HEK293 (cell line): ENCODE data around the gene GPR83.

Experiments
- CTCF ChIA-PET: fragments of 350-600 bp; formaldehyde crosslinking; extraction: SDS; loops from one replicate; lab custom pipeline; 2021; ENCODE audit warnings: antibody characterized with exemption; lab: Yijun Ruan, JAX
- POLR2A ChIA-PET: fragments of 300-600 bp; formaldehyde crosslinking; extraction: SDS; loops from one replicate; lab custom pipeline; 2020; ENCODE audit warnings: antibody characterized with exemption, inconsistent platforms; lab: Yijun Ruan, JAX
- H3K27ac ChIP-seq: fragments of 200-500 bp; sonication (Bioruptor generic); 2 replicates; pipeline ENCODE4 v1.5.1; 2014; ENCODE audit warnings: low read depth, low read length, control low read depth, inconsistent platforms; ENCODE audit errors: extremely low read depth
- H3K36me3 ChIP-seq, 2 experiments: fragments of 200-500 bp in 1 of 2; sonication (Bioruptor generic) in 1 of 2; 1 replicate in 1 of 2; 2 replicates in 1 of 2; pipeline ENCODE4 v1.5.1; 2014 to 2017; ENCODE audit warnings: inconsistent platforms in 2 of 2, low read length in 2 of 2; ENCODE audit not compliant: control insufficient read depth in 2 of 2, insufficient read depth in 1 of 2
- H3K4me1 ChIP-seq: fragments of 200-500 bp; sonication (Bioruptor generic); 2 replicates; pipeline ENCODE4 v1.5.1; 2014; ENCODE audit warnings: mild to moderate bottlenecking, low read length, inconsistent platforms; ENCODE audit not compliant: control insufficient read depth, insufficient read depth
- H3K4me3 ChIP-seq: 2 replicates; pipeline ENCODE4 v1.5.1; 2011; ENCODE audit warnings: low read depth, mild to moderate bottlenecking, control low read depth, low read length, moderate library complexity
- H3K9me3 ChIP-seq: fragments of 200-500 bp; sonication (Bioruptor generic); 2 replicates; pipeline ENCODE4 v1.5.1; 2014; ENCODE audit warnings: low read depth, low read length, inconsistent platforms; ENCODE audit not compliant: control insufficient read depth, insufficient read depth
- CTCF ChIP-seq: fragments of 450-650 bp; formaldehyde crosslinking; IDR thresholded peaks from 2 replicates; pipeline ENCODE4 v1.5.1; 2016; ENCODE audit warnings: missing biosample characterization, missing genetic modification characterization
- GLI2 ChIP-seq: fragments of 450-650 bp; formaldehyde crosslinking; IDR thresholded peaks from 2 replicates; pipeline ENCODE4; 2017; ENCODE audit warnings: missing biosample characterization, missing genetic modification characterization, low read depth, borderline replicate concordance
- INSM2 ChIP-seq: fragments of 450-650 bp; formaldehyde crosslinking; IDR thresholded peaks from 2 replicates; pipeline ENCODE4 v1.5.1; 2016; ENCODE audit warnings: missing biosample characterization, missing genetic modification characterization
- KLF7 ChIP-seq: fragments of 450-650 bp; formaldehyde crosslinking; IDR thresholded peaks from 2 replicates; pipeline ENCODE4 v1.5.1; 2016; ENCODE audit warnings: missing biosample characterization, missing genetic modification characterization, borderline replicate concordance
- RBAK ChIP-seq: fragments of 450-650 bp; formaldehyde crosslinking; IDR thresholded peaks from 2 replicates; pipeline ENCODE4 v1.5.1; 2016; ENCODE audit warnings: missing biosample characterization, missing genetic modification characterization
- ZBTB21 ChIP-seq: fragments of 450-650 bp; formaldehyde crosslinking; IDR thresholded peaks from 2 replicates; pipeline ENCODE4 v1.5.1; 2017; ENCODE audit warnings: missing biosample characterization, missing genetic modification characterization
- ZBTB6 ChIP-seq: fragments of 450-650 bp; formaldehyde crosslinking; IDR thresholded peaks from 2 replicates; pipeline ENCODE4 v1.5.1; 2017; ENCODE audit warnings: missing biosample characterization, missing genetic modification characterization
- ZNF140 ChIP-seq: fragments of 450-650 bp; formaldehyde crosslinking; IDR thresholded peaks from 2 replicates; pipeline ENCODE4 v1.5.1; 2016; ENCODE audit warnings: missing biosample characterization, missing genetic modification characterization
- ZNF148 ChIP-seq: fragments of 450-650 bp; formaldehyde crosslinking; IDR thresholded peaks from 2 replicates; pipeline ENCODE4 v1.5.0; 2017; ENCODE audit warnings: missing biosample characterization, missing genetic modification characterization, borderline replicate concordance
- ZNF175 ChIP-seq: fragments of 450-650 bp; formaldehyde crosslinking; IDR thresholded peaks from 2 replicates; pipeline ENCODE4 v1.5.1; 2016; ENCODE audit warnings: missing biosample characterization, missing genetic modification characterization
- ZNF2 ChIP-seq: fragments of 450-650 bp; formaldehyde crosslinking; IDR thresholded peaks from 2 replicates; pipeline ENCODE4 v1.5.1; 2016; ENCODE audit warnings: missing biosample characterization, missing genetic modification characterization
- ZNF426 ChIP-seq: fragments of 450-650 bp; formaldehyde crosslinking; IDR thresholded peaks from 2 replicates; pipeline ENCODE4 v1.5.1; 2017; ENCODE audit warnings: missing biosample characterization, missing genetic modification characterization, mild to moderate bottlenecking, inconsistent platforms, moderate library complexity
- ZNF514 ChIP-seq: fragments of 450-650 bp; formaldehyde crosslinking; IDR thresholded peaks from 2 replicates; pipeline ENCODE4 v1.5.1; 2016; ENCODE audit warnings: missing biosample characterization, missing genetic modification characterization
- ZNF621 ChIP-seq: fragments of 450-650 bp; formaldehyde crosslinking; IDR thresholded peaks from 2 replicates; pipeline ENCODE4 v1.5.1; 2017; ENCODE audit warnings: missing biosample characterization, missing genetic modification characterization
- ZNF623 ChIP-seq: fragments of 450-650 bp; formaldehyde crosslinking; IDR thresholded peaks from 2 replicates; pipeline ENCODE4 v1.5.1; 2016; ENCODE audit warnings: missing biosample characterization, missing genetic modification characterization
- ZNF660 ChIP-seq: fragments of 450-650 bp; IDR thresholded peaks from 2 replicates; pipeline ENCODE4 v1.5.1; 2018; ENCODE audit warnings: missing biosample characterization, mild to moderate bottlenecking, missing genetic modification characterization
- ZNF792 ChIP-seq: fragments of 450-650 bp; formaldehyde crosslinking; IDR thresholded peaks from 2 replicates; pipeline ENCODE4 v1.5.1; 2016; ENCODE audit warnings: missing biosample characterization, missing genetic modification characterization
- ZSCAN23 ChIP-seq: fragments of 450-650 bp; formaldehyde crosslinking; IDR thresholded peaks from 2 replicates; pipeline ENCODE4 v1.5.1; 2016; ENCODE audit warnings: missing biosample characterization, missing genetic modification characterization
- ZSCAN4 ChIP-seq: fragments of 450-650 bp; formaldehyde crosslinking; IDR thresholded peaks from 2 replicates; pipeline ENCODE4 v1.5.1; 2017; ENCODE audit warnings: missing biosample characterization, missing genetic modification characterization
- TF ChIP-seq, protein P1 (sequence below): fragments of 450-650 bp; formaldehyde crosslinking; IDR thresholded peaks from 2 replicates; pipeline ENCODE4 v1.5.1; 2016; ENCODE audit warnings: missing biosample characterization, missing genetic modification characterization, low read depth
- TF ChIP-seq, protein P2 (sequence below): fragments of 450-650 bp; formaldehyde crosslinking; IDR thresholded peaks from 2 replicates; pipeline ENCODE4 v1.5.1; 2016; ENCODE audit warnings: missing biosample characterization, missing genetic modification characterization

Gene GPR83

DNA sequence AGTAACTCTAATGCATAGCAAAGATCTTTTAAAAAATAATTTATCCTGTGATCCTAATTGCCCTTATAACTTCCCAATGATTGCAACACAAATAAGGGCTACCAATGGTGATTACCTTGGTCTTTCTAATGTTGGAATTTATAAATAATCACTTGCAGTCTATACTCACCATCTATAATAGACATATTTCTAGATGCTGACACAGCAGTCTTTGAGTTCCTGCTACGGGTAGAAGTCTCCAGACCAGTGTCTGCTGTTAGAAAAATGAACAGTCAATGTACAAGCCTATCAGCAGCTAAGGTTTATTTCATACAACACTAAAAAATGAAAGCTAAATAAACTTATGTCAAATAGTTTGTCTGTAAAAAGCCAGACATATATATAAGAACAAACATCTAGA is 44.4 kb upstream of the GPR83 start (continued):
- no peak for TF ChIP-seq CTCF (tag by site-specific recombination)
- TF ChIP-seq ZNF148 = no peak
- TF ChIP-seq RBAK (tag by site-specific recombination) = no peak
- no peak for TF ChIP-seq ZNF140 (tag by site-specific recombination)

- H3K4me3 ChIP-seq = no peak overlapping the region
- ChIA-PET POLR2A (no interaction called here), CTCF (interaction anchor here (1.4 kb wide), 1 partner anchor 537 kb away, joined by 3 read pairs; no protein-coding TSS in a partner anchor)
- H3K27ac ChIP-seq = no peak overlapping the region
- no peaks in the 10 kb centered on the region for H3K9me3 ChIP-seq
- H3K4me1 ChIP-seq = no peaks in the 10 kb centered on the region
- TF ChIP-seq ZNF2 (tag by site-specific recombination) (no peak), ZNF514 (no peak), ZNF660 (tag by site-specific recombination) (no peak), ZNF792 (no peak), ZBTB6 (no peak)
- TF ChIP-seq, protein P1, sequence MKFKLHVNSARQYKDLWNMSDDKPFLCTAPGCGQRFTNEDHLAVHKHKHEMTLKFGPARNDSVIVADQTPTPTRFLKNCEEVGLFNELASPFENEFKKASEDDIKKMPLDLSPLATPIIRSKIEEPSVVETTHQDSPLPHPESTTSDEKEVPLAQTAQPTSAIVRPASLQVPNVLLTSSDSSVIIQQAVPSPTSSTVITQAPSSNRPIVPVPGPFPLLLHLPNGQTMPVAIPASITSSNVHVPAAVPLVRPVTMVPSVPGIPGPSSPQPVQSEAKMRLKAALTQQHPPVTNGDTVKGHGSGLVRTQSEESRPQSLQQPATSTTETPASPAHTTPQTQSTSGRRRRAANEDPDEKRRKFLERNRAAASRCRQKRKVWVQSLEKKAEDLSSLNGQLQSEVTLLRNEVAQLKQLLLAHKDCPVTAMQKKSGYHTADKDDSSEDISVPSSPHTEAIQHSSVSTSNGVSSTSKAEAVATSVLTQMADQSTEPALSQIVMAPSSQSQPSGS = no peak
- H3K36me3 ChIP-seq = peaks cover 23 to 76% of the 10 kb centered on the region in 2 experiments
These were observed 31.8 kb upstream of the GPR83 start for GRCh38 chr11:94433049-94433448.

GRCh38 chr11:94424662-94425061 is 23.4 kb upstream of the GPR83 start:
- CTCF ChIA-PET = interaction anchor here (1.3 kb wide), 1 partner anchor 529 kb away, joined by 7 read pairs; no protein-coding TSS in a partner anchor
- H3K36me3 ChIP-seq = peaks cover 14 to 58% of the 10 kb centered on the region in 2 experiments; a peak in 2 of 3 replicates
- no peaks in the 10 kb centered on the region for H3K9me3 ChIP-seq
- no peak overlapping the region for H3K27ac ChIP-seq
- H3K4me3 ChIP-seq = no peak overlapping the region
- H3K4me1 ChIP-seq = no peaks in the 10 kb centered on the region
- POLR2A ChIA-PET = no interaction called here
- no peak for TF ChIP-seq ZNF621 (tag by site-specific recombination)
- TF ChIP-seq ZNF426 = no peak
- TF ChIP-seq ZNF623 (tag by site-specific recombination) = no peak
- TF ChIP-seq INSM2 (tag by site-specific recombination) = no peak
- TF ChIP-seq GLI2 (tag by site-specific recombination) = no peak
- no peak for TF ChIP-seq ZNF175 (tag by site-specific recombination)
- TF ChIP-seq KLF7 (tag by site-specific recombination) = no peak
- no peak for TF ChIP-seq ZSCAN4 (tag by site-specific recombination)
- no peak for TF ChIP-seq ZSCAN23
- TF ChIP-seq, protein P2, sequence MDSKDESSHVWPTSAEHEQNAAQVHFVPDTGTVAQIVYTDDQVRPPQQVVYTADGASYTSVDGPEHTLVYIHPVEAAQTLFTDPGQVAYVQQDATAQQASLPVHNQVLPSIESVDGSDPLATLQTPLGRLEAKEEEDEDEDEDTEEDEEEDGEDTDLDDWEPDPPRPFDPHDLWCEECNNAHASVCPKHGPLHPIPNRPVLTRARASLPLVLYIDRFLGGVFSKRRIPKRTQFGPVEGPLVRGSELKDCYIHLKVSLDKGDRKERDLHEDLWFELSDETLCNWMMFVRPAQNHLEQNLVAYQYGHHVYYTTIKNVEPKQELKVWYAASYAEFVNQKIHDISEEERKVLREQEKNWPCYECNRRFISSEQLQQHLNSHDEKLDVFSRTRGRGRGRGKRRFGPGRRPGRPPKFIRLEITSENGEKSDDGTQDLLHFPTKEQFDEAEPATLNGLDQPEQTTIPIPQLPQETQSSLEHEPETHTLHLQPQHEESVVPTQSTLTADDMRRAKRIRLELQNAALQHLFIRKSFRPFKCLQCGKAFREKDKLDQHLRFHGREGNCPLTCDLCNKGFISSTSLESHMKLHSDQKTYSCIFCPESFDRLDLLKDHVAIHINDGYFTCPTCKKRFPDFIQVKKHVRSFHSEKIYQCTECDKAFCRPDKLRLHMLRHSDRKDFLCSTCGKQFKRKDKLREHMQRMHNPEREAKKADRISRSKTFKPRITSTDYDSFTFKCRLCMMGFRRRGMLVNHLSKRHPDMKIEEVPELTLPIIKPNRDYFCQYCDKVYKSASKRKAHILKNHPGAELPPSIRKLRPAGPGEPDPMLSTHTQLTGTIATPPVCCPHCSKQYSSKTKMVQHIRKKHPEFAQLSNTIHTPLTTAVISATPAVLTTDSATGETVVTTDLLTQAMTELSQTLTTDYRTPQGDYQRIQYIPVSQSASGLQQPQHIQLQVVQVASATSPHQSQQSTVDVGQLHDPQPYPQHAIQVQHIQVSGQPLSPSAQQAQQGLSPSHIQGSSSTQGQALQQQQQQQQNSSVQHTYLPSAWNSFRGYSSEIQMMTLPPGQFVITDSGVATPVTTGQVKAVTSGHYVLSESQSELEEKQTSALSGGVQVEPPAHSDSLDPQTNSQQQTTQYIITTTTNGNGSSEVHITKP (tag by site-specific recombination) = no peak
- TF ChIP-seq ZBTB21 (tag by site-specific recombination) = no peak
